GM10847 (cell line): ENCODE measurements around the gene KCNMA1.

Source experiments
- POLR2A ChIP-seq: IDR thresholded peaks from 2 replicates; pipeline ENCODE4 v1.6.1; 2011; ENCODE audit not compliant: insufficient read length; ENCODE audit errors: extremely low read depth

KCNMA1 gene

GRCh38 chr10:76882245-76882644 lies 755.4 kb downstream of the KCNMA1 start:
- TF ChIP-seq POLR2A: no peak

GRCh38 chr10:76881477-76882220 lies 756.0 kb downstream of the KCNMA1 start:
- TF ChIP-seq POLR2A: no peak

DNA sequence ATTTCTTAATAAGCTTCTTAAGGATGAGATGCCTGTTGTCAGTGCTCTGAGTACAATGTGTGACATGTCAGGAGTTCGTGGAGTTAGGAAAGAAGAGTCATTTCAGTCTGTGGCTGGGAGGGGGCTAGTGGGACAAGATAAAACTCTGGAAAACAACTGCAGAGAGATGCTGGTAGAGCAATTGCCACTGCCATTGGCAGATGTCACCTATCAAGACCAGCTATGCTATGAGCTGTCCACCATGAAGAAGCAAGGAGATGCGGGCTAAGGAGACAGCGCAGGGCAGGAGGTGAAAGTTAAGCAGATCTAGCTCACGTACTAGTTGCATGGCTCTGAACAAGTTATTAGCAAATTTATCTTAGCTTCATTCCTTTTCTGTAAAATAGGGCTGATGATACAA lies 756.7 kb downstream of the KCNMA1 start:
- TF ChIP-seq POLR2A: no peak

DNA sequence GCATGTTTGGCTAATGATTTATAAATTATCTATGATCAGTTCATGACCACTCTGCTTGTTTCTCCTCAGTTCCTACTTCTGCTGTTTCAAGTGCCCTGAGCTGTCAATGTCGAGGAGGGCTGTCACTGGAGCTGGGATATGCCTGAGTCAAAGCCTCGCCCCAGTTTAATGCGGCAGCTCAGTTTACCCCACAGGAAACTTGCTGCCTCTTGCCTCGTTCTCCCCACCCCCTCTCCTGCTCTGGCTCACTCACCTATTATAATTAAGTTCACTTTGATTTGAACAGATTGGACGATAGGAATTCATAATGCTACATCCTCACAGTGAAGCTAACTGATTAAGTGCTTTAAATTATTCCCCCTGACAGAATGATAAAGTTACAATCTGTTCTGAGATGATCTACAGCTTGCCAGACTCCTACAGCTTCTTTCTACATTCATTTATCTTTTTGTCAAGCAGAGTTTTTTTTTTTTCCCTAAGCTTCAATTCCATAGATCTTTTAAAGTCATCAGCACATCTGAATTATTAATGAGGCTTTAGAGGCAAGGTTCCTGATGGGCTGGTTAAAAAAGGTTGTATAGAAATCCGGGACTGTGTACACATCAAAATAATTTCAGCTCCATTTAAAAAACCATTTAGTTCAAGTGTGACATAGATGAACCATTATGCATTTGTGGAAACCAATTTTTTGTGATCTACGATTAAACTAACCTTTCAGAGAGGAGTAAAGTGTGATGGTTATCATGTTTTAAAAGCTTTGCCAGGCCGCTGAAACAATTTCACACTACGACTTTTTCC lies 758.3 kb downstream of the KCNMA1 start:
- no peak for TF ChIP-seq POLR2A

GRCh38 chr10:76878514-76878913 lies 759.1 kb downstream of the KCNMA1 start:
- TF ChIP-seq POLR2A: no peak

GRCh38 chr10:76874896-76875295 lies 762.7 kb downstream of the KCNMA1 start:
- no peak for TF ChIP-seq POLR2A

DNA sequence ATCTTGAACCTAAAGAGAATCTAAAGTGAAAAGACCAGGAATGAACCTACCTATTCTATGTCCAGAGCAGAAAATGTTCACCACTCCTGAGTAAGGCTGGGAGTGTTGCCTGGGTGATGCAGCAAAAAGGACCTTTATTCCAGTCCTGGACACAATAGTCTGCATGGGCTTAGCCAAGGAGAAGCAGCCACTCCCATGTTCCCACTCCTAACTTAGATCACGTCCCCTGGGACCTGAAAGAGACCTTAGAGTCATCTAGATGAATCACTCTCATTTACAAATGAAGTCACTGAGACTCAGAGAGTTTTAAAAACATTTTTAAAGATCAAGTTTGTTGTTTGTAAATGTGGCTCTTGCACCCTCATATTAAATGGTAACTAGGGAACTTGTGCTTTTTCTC lies 763.4 kb downstream of the KCNMA1 start:
- TF ChIP-seq POLR2A: no peak

DNA sequence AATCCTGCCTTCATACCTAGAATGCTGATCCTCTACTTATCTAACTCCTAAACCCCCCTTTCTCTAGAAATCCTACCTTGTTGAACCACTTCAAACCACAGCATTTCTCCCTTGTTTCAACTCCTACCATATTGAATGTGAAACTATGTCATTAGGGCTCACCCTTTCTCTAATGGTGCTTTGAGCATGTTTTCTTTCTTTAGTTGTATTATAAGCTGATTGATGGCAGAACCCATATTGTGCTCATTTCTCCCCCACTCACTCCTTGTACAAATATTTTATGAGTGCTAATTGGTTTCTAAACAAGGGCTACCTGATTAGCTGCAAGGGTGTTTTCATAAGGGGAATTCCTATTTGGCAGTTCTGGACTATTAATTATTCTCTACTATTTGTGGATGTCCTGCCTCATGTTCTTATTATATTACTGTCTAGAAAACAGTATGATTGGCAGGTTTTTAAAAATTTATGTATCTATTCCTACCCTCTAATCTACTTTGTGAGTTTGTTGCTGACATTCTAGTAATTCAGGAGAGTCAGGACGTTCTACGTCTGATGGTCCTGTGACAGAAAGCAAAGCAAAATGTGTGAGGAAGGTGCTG lies 765.8 kb downstream of the KCNMA1 start:
- no peak for TF ChIP-seq POLR2A

- no peak for TF ChIP-seq POLR2A
These were observed 767.7 kb downstream of the KCNMA1 start for GRCh38 chr10:76869931-76870330.

DNA sequence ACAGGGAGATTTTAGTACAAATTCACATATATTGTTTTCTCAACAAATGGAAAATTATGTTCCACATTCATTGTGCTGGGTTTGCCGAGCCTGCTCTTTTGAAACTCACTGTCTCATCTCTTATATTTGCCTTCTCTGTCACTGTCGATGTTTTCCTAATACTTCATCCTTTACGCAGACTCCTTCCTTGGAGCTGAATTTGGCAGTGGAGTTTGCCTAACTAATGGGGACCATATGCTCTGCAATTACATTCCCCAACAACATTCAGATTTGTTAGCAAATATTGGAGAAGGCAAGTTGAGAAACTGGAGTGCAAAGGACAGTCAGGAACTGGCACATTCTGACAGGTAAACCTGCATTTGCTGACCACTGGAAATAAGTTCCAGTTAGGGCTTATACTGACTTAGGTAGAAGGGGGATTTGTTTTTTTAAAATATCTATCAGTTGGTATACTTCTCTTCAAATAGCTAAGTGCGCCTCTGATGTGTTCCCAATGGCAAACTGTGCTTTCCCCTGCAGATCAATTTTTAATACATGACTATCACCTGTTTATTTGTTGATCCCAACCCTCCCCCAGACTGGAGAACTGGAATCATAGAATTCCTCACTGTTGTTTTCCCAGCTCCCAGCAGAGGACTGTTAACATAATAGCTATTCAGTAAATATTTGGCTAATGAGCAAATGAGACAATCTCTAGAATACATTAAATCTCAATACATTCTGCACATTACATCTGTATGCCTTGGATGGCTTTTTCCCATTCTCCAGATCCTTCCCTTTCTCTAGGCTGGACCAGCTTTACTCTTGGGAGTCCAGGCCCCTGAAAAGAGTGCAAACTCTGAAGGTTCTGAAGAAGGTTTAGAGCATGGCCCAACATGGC lies 769.3 kb downstream of the KCNMA1 start:
- no peak for TF ChIP-seq POLR2A

DNA sequence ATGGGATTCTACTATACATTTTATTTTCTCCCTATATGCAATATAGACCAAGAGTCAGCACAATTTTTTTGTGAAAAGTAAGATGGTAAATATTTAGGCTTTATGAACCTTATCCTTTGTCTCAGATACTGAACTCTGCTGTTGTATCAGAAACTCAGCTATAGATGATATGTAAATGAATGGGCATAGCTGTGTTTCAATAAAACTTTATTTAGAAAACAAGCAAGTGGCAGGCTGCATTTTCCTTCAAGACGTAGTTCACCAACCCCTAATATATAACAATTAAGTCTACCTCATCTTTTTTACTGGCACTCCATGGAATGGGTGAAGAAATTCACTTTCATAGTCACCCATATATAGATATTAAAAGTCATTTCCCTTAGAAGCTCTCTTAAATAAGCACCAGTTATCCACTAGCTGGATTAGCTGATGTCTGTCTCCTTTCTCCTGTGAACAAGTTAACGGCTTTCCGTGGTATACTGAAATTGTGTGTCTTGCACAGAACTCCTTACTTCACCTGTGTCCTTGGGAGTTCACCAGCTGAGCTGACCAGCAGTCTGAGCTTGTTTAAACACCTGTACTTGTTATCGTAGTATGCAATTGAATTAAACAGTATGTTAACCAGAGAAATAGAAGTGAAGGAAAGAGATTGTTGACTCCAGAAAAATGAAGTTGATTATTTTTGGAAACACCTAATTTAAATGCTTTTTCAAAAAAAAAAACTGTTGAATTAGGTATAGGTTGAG lies 770.6 kb downstream of the KCNMA1 start:
- no peak for TF ChIP-seq POLR2A

DNA sequence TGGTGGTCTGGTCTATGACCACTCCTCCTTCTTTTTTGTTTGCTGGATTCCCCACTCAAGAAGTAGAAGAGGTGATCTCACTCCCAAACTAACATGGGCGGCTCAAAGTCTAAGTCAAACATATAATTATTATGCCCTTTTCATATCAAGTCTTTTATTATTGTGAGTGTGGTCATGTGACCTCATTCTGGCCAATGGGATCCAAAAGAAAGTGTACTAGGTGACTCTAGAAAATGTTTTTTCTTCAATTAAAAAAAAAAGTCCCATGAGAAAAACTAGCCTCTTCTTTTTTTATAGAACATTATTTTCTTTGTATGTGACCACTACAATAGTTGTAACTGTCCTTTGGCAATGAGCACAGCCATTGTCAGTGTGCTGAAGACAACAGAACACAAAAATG lies 772.7 kb downstream of the KCNMA1 start:
- TF ChIP-seq POLR2A: no peak

GRCh38 chr10:76858721-76859120 lies 778.9 kb downstream of the KCNMA1 start:
- no peak for TF ChIP-seq POLR2A

- TF ChIP-seq POLR2A: no peak
These were observed 796.8 kb downstream of the KCNMA1 start for GRCh38 chr10:76840802-76841201.
